Psoas muscle (tissue), 8 donors: ENCODE measurements around the gene RHBDD1. TPM values are rescaled to one million over a fixed set of nuclear protein-coding genes. Genes with fewer than 3 reads are reported as not detected.

Source experiments
- ATAC-seq, 4 donors: fragments of 200-7000 bp; cut with Tn5 transposase; one replicate each; pipeline ENCODE4 v1.9.1; 2020; ENCODE audit warnings: moderate library complexity in 3 of 4, mild to moderate bottlenecking in 2 of 4
- DNase-seq, 2 donors: peaks; one replicate each; pipeline ENCODE4 v3.0.0-alpha.2; 2020
- H3K27ac ChIP-seq: fragments of 200-600 bp; one replicate; pipeline ENCODE4 v1.8.0; 2022
- H3K27me3 ChIP-seq, 3 donors: fragments of 200-600 bp in 1 of 3; one replicate each; pipeline versions ENCODE4 v1.6.1 to v1.8.0; 2013 to 2022; ENCODE audit warnings: low read length in 2 of 3, mild to moderate bottlenecking in 2 of 3, moderate library complexity in 1 of 3; ENCODE audit not compliant: insufficient read depth in 3 of 3
- H3K36me3 ChIP-seq, 2 donors: fragments of 200-600 bp in 1 of 2; one replicate each; pipeline versions ENCODE4 v1.6.1 to v1.8.0; 2013 to 2022; ENCODE audit warnings: low read depth in 1 of 2, mild to moderate bottlenecking in 1 of 2, moderate library complexity in 1 of 2; ENCODE audit not compliant: insufficient read depth in 1 of 2
- H3K4me1 ChIP-seq: fragments of 200-600 bp; one replicate; pipeline ENCODE4 v1.8.0; 2022
- H3K4me3 ChIP-seq: fragments of 200-600 bp; one replicate; pipeline ENCODE4 v1.8.0; 2022; ENCODE audit warnings: mild to moderate bottlenecking
- H3K9me3 ChIP-seq: fragments of 200-600 bp; one replicate; pipeline ENCODE4 v1.8.0; 2022
- WGBS, 3 donors: extraction: QIAGEN DNeasy Blood & Tissue Kit; methylation state at CpG; one replicate each; pipeline versions ENCODE4 v1.1.6 to v1.1.7; 2013; 5-methylcytosine and 5-hydroxymethylcytosine counted together
- intact Hi-C, 2 donors: fragments of 100-400 bp; cut with DNase I; formaldehyde crosslinking; loops; one replicate each; pipeline versions ENCODE4 v1.11.0 to v1.14.2; 2022
- polyA plus RNA-seq, 3 donors: library from polyadenylated mRNA; stranded (reverse); fragments of 200-250 nt; gene quantifications; one replicate each; pipeline ENCODE4 v1.2.3, GENCODE V29; 2013
- total RNA-seq, 4 donors: library from RNA; stranded (reverse); fragmentation: NEBNext Ultra II Directional in 2 of 4; extraction: Animal tissue kit (Norgen Biotek cat#: 25700) in 2 of 4; gene quantifications; one replicate each; pipeline versions ENCODE4 v1.2.1 to v1.2.4, GENCODE V29; 2021 to 2023
- TF ChIP-seq, protein P1 (sequence below): fragments of 200-600 bp; IDR thresholded peaks from one replicate; pipeline ENCODE4 v1.8.0; 2022; ENCODE audit warnings: antibody characterized with exemption
- donor health status: healthy with polysubstance abuse.
- donor health status: DM: no; HTN: no; CAD: no; lungs with moderate emphysema.
- donor health status: Bipolar disorder and iron deficiency.
- donor health status: healthy.
- donor health status: DM: yes; HTN: yes; CAD: no.
- donor health status: DM: no; HTN: no; CAD: no.
- donor health status: DM: no; HTN: no; CAD: no.
- donor health status: DM: yes; HTN: yes; CAD: no.

Gene RHBDD1
- total and polyA plus RNA-seq, 7 donors: 6.7 to 26.1 (median 17.9) TPM

DNA sequence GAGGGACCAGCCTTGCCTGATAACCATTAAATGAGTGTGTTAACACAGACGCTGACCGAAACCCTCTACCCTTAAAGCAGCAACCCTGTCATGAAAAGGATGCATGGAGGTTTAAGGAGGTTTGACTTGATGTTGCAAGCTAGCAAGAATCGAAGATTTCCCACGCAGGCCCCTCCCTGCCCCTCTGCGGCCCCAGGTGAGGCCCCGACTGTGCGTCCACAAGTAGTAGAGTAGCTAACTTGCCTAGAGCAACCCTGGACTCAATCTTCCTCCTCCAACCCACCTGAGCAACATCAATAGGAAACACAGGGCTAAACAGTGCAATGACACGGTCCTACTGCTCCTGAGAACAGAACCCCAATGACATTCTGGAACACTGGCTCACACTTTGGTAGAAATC lies 178.0 kb downstream of the RHBDD1 start:
- intact Hi-C loops: no loop called here
- no peaks in the 10 kb centered on the region for H3K9me3 ChIP-seq
- H3K36me3 ChIP-seq: peaks cover 0 to 46% of the 10 kb centered on the region in 2 donors
- ATAC-seq (no peak), DNase-seq (no peak)
- TF ChIP-seq, protein P1, sequence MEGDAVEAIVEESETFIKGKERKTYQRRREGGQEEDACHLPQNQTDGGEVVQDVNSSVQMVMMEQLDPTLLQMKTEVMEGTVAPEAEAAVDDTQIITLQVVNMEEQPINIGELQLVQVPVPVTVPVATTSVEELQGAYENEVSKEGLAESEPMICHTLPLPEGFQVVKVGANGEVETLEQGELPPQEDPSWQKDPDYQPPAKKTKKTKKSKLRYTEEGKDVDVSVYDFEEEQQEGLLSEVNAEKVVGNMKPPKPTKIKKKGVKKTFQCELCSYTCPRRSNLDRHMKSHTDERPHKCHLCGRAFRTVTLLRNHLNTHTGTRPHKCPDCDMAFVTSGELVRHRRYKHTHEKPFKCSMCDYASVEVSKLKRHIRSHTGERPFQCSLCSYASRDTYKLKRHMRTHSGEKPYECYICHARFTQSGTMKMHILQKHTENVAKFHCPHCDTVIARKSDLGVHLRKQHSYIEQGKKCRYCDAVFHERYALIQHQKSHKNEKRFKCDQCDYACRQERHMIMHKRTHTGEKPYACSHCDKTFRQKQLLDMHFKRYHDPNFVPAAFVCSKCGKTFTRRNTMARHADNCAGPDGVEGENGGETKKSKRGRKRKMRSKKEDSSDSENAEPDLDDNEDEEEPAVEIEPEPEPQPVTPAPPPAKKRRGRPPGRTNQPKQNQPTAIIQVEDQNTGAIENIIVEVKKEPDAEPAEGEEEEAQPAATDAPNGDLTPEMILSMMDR: no peak
- H3K27me3 ChIP-seq: no peaks in the 10 kb centered on the region
- 82 to 87% (median 87%) methylated on average over 8 of the region's 8 CpGs for WGBS, 3 donors
- no peak overlapping the region for H3K4me3 ChIP-seq
- no peak overlapping the region for H3K27ac ChIP-seq
- no peaks in the 10 kb centered on the region for H3K4me1 ChIP-seq

DNA sequence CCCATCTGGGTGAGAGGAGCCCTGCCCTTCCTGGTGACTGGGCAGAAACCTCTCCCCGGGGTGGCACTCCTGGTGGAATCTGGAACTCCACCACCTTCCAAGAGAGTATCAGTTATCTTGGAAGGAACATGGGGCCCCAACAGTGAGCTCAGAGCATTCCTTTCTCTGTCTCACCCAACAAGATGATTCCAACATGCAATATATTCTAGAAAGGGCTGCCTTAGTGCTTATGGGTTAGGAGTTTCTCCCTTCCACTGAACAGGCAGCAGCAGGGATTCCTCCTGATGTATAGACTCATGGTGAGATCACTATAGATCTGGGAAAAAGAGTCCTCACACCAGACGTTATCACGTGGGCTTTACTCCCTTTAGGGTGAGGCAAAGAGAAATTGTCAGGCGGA lies 181.0 kb downstream of the RHBDD1 start:
- Histone ChIP-seq H3K4me3 (no peak overlapping the region), H3K36me3 (peaks cover 0 to 62% of the 10 kb centered on the region in 2 donors), H3K4me1 (no peaks in the 10 kb centered on the region), H3K27me3 (no peaks in the 10 kb centered on the region), H3K27ac (no peak overlapping the region), H3K9me3 (no peaks in the 10 kb centered on the region)
- DNase-seq (no peak), ATAC-seq (peak in 2 of 4 donors; percentile 43 to 54)
- TF ChIP-seq, protein P1: no peak
- intact Hi-C loops: no loop called here
- WGBS, 3 donors: 58 to 62% (median 60%) methylated on average over 4 of the region's 4 CpGs

DNA sequence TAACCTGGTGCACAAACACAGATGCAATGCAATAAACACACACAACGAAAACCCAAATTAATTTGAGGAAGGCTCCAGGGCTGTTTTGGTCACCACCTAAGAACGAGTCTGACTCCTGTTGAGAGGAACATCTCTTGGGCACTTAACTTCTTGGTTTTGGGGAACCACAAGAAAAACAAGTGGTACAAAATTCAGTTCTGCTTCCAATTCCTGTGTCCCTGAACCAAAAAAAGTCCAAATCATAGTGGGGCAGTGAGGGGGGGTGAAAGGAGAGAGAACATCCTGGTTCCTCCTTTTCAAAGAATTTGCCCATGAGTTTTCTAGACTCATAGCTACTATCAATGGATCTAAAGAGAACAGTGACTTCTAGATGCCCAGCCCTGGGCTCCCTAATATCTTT lies 184.6 kb downstream of the RHBDD1 start:
- DNase-seq (no peak), ATAC-seq (no peak)
- H3K27ac ChIP-seq: no peak overlapping the region
- no peaks in the 10 kb centered on the region for H3K4me1 ChIP-seq
- no peaks in the 10 kb centered on the region for H3K27me3 ChIP-seq
- H3K36me3 ChIP-seq: peaks cover 0 to 93% of the 10 kb centered on the region in 2 donors
- 78 to 85% (median 83%) methylated on average over 2 of the region's 2 CpGs for WGBS, 3 donors
- no peaks in the 10 kb centered on the region for H3K9me3 ChIP-seq
- intact Hi-C loops: no loop called here
- no peak overlapping the region for H3K4me3 ChIP-seq
- TF ChIP-seq, protein P1: no peak

DNA sequence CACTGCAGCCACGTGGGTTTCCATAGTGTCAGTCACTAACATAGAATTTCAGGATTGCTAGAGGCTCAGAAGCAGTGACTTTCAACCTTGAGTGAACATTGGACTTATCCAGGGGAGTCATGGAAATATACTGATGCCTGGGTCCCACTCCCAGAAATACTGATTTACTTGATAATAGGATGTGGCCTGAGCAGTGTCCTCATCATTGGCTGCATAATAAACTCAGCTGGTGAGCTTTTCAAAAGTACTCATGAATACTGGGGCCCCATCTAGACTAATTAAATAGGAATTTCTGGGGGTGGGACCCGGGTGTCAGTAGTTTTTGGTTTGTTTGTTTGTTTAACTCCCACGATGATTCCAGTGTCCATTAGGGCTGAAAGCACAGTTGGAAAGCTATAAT lies 186.8 kb downstream of the RHBDD1 start:
- 59 to 71% (median 67%) methylated on average over 3 of the region's 3 CpGs for WGBS, 3 donors
- Histone ChIP-seq H3K36me3 (peaks cover 0 to 97% of the 10 kb centered on the region in 2 donors), H3K27me3 (no peaks in the 10 kb centered on the region), H3K27ac (no peak overlapping the region), H3K4me1 (no peaks in the 10 kb centered on the region), H3K9me3 (no peaks in the 10 kb centered on the region), H3K4me3 (no peak overlapping the region)
- intact Hi-C loops: no loop called here
- ATAC-seq: no peak
- no peak for DNase-seq
- TF ChIP-seq, protein P1: no peak

DNA sequence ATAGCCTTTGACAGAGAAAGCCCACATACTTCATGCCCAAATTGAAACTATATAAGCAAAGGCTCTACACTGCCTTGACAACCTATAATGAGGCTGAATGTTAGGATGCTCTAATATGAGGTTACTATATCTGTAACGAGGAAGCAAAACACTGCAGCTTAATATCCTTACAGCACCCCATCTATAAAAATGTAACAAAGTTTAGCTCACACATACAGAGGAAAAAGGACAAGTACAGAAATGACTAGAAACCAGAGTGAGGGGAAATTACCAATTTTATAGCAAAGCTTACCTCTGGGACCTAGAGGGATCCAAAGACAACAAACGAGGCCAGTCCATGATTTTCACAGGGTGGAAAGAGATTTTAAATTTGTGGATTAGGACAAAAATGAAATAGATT lies 189.7 kb downstream of the RHBDD1 start:
- 75 to 87% (median 81%) methylated on average over 2 of the region's 2 CpGs for WGBS, 3 donors
- DNase-seq (no peak), ATAC-seq (no peak)
- Histone ChIP-seq H3K27me3 (no peaks in the 10 kb centered on the region), H3K36me3 (peaks cover 3 to 96% of the 10 kb centered on the region in 2 donors), H3K4me1 (no peaks in the 10 kb centered on the region), H3K27ac (no peak overlapping the region), H3K4me3 (no peak overlapping the region), H3K9me3 (no peaks in the 10 kb centered on the region)
- intact Hi-C loops: no loop called here
- TF ChIP-seq, protein P1: no peak
